Panc1 (cell line): Measurements from ENCODE around the gene IVD.

Experiments
- CTCF ChIP-seq: fragments of 450-650 bp; IDR thresholded peaks from 2 replicates; pipeline ENCODE4 v1.5.1; 2017; ENCODE audit warnings: mild to moderate bottlenecking
- POLR2AphosphoS5 ChIP-seq: IDR thresholded peaks from 2 replicates; pipeline ENCODE4 v1.6.1; 2012; ENCODE audit warnings: mild to moderate bottlenecking, low read depth, low read length, moderate library complexity
- REST ChIP-seq, 2 experiments: IDR thresholded peaks; 2 replicates each; pipeline ENCODE4 v1.6.1; 2011 to 2012; ENCODE audit warnings: low read depth in 2 of 2, control low read depth in 1 of 2, low read length in 1 of 2, mild to moderate bottlenecking in 1 of 2, moderate library complexity in 1 of 2; ENCODE audit not compliant: insufficient read depth in 1 of 2
- SIN3A ChIP-seq: IDR thresholded peaks from 2 replicates; pipeline ENCODE4 v1.6.1; 2012; ENCODE audit warnings: low read depth, mild to moderate bottlenecking, low read length, moderate library complexity, borderline replicate concordance; ENCODE audit not compliant: insufficient read depth

GRCh38 chr15:40464595-40465185 is 59.1 kb downstream of the IVD start:
- TF ChIP-seq CTCF (no peak), REST (IDR thresholded peaks at IDR 0.05; ENCODE audit: insufficient read depth in 1 of 2, low read depth in 2 of 2, low read length in 1 of 2) (no peak), POLR2AphosphoS5 (no peak), SIN3A (no peak)
